GM10847 (cell line): ENCODE results near the gene LYPD6.

Experiments used
- POLR2A ChIP-seq: IDR thresholded peaks from 2 replicates; pipeline ENCODE4 v1.6.1; 2011; ENCODE audit not compliant: insufficient read length; ENCODE audit errors: extremely low read depth

The LYPD6 gene

DNA sequence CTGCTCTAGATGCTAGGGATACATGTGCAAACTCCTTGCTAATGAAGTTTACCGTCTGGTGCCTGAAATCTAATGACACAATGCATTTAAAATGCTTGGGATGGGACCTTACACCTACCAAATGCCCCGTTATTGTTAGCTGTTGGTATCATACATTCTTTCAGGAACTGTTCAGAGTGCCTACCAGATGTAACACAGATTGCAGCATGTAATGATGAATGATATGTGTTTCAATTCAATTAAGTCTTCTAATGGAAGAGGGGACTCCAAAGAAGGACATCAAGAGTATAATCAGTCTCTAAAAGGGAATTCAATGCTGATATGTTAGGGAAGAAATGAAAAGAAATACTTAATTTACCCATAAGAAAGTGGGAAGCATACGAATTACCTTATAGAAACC, 3.2 kb downstream of the LYPD6 start:
- TF ChIP-seq POLR2A, result no peak

DNA sequence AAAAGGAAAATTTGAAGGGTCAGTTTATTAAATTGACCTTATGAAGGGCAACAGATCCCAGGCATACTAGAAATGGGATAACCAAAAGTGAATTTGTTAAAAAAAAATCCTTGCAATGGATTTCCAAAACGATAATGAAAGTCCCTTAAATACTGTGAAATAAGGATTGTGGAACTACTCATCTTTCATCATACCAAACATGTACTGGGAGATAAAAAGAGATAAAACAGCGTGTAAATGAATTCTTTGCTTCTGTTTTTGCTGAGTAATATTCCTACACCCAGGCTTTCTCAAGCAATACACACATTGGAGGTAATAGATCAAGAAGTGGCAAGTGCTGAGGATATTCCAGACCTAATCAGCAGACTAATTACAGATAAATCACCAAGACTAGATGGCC, 3.8 kb downstream of the LYPD6 start:
- TF ChIP-seq POLR2A, result no peak

GRCh38 chr2:149339324-149339723, 8.9 kb downstream of the LYPD6 start:
- no peak for TF ChIP-seq POLR2A

- no peak for TF ChIP-seq POLR2A
These were observed 12.1 kb downstream of the LYPD6 start for GRCh38 chr2:149342509-149342908.

GRCh38 chr2:149344105-149344504, 13.7 kb downstream of the LYPD6 start:
- TF ChIP-seq POLR2A, result no peak

DNA sequence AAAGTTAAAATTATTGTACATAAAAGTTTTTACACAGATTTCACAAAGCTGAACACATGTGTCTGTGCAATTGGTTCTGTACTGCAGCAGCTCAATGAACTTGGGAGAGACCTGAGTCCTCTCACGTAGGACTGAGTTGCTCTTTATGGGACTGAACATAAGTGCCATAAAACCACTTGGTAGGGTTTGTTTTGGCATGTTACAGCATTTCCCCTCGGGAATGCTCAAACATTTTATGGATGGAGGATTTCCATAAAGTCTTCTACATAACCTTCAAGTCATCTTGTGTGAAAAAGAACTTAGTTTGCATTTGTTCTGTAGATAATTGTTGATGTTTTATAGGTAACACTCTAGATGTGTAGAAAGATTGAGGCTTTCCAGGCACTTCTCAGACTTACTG, 15.9 kb downstream of the LYPD6 start:
- no peak for TF ChIP-seq POLR2A

GRCh38 chr2:149348291-149348690, 17.9 kb downstream of the LYPD6 start:
- no peak for TF ChIP-seq POLR2A

GRCh38 chr2:149353421-149353820, 23.0 kb downstream of the LYPD6 start:
- TF ChIP-seq POLR2A, result no peak

- TF ChIP-seq POLR2A, result no peak
These were observed 25.5 kb downstream of the LYPD6 start for GRCh38 chr2:149355716-149356422.

GRCh38 chr2:149357058-149357457, 26.7 kb downstream of the LYPD6 start:
- TF ChIP-seq POLR2A, result no peak

DNA sequence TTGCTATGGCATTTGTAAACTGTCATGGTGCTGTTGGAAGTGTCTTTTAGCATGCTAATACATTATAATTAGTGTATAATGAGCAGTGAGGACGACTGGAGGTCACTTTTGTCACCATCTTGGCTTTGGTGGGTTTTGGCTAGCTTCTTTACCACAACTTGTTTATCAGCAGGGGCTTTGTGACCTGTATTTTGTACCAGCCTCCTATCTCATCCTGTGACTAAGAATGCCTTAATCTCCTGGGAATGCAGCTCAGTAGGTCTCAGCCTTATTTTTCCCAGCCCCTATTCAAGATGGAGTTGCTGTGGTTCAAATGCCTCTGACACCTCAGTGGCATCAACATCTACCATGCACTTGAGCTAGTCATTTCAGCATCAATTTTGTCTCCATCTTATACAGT, 29.7 kb downstream of the LYPD6 start:
- no peak for TF ChIP-seq POLR2A

DNA sequence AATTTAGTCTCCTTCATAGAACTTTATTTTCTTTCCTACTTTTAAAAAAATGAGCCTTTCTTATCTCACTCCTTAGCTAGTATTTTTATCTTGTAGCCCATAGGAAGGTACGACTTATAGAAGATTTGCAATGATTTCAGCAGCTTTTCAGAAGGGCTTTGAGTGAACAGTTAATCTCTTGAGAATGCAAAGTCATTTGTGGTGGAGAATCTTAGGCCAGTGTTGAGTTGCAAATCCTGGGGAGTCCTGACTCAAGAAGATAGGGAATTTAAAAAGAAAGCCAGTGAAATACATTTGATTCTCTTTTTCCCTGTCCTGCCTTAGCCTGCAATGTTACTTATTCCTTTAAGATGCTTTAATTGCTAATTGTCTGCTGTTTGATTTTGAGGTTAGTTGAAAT, 33.6 kb downstream of the LYPD6 start:
- TF ChIP-seq POLR2A, result no peak

DNA sequence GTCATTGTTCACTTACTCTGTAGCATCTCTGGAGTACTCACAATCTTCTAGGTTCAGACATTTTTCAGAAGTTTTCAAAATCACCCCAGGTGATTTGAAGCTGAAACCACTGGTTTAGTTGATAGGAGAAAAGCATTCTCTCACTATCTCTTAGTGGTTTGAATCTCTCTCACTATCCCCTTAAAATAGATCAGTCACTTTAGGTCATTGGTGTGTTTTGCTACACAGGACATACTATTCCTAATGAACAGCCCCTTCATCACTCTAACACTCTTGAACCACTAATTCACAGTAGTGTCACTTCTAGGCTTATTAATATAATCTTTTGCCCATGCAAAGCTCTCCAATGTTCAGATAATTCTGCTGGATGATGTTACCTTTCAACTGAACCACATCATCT, 34.5 kb downstream of the LYPD6 start:
- TF ChIP-seq POLR2A, result no peak

DNA sequence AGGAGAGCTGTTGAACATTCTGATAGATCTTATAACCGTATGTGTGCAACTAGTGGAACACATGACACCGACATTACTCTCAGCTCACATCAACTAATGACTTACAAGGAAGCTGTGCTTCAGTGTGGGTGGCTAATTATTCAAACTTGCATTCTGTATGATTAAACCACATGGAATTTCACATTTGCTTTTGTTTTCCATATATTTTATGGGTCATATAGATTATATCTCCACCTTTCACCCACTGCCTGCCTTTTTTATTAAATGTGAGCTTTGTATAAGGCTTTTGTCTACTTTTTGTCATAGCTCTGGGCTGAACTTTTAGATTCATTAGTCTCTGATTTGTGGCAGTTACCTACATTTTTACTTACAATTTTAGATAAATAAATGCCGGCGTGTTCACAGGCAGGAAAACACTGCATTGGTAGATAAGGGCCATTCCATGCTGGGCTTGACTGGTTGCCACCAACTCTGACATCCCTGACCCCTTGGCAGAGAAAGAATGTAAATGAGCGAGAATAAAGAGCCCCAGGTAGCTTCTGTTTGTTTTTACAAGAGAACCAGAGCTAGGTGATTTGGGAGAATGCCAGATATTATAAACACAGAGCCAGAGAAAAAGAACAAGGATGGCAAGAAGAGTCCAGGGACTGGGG, 35.7 kb downstream of the LYPD6 start:
- no peak for TF ChIP-seq POLR2A

GRCh38 chr2:149370061-149370775, 39.8 kb downstream of the LYPD6 start:
- no peak for TF ChIP-seq POLR2A

DNA sequence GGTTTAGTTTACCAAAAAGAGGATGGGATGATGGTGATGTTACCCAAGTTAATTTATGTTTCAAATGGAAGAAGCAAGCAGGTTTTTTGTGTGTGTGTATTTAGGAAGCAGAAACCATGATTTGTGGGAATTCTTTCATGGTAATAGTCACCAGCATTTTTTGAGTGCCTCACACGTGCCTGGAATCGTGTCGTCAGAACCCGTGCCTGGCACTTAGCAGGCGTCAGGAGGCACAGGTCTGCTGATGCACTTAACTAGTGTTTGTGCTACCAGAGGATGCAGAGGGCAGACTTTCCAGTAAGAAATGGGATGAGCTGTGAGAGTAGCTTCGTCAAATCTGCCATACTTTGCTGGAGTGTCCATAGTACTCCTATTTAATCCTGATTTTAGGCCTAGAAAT, 41.1 kb downstream of the LYPD6 start:
- no peak for TF ChIP-seq POLR2A

DNA sequence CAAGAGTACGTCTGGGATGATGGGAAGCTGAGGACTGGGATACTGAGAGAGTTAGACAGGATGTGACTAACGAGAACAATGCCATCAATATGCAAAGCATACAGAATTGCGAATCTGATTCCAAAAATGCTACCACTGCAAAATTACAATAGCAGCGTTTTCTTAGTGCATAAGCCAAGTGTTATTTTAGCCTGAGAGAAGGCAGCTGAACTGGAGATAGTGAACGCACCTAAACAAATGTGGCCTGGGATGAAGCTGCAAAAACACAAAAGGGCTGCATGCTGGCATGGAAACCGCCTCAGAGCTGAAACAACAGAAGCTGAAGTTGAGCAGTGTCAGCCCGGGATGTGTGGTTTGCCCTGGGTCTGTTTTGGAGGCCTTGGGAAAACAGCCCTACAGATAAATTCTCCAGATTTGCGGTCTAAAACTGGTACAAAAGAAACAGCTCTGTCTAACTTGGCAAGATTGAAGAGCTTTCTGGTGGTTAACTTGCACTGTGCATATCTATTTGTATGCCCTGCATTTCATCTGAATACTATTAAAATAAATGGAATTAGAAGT, 45.5 kb downstream of the LYPD6 start:
- TF ChIP-seq POLR2A, result no peak

DNA sequence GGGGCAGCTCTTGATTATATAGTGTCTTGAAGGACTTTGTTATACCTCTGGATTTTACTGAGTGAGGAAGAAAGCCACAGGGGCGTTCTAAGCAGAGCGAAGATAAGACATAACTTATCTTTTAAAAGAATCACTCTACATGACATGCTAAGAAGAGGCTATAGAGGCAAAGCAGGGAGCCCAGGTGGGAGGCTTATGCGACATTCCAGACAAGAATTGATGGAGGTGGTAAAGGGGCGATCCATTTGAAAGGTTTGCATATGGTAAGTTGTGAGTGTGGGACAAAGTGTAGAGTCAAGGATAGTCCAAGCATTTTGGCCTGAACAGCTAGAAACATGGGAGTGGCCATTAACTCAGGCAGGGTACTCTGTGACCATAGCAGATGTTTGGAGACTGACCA, 49.8 kb downstream of the LYPD6 start:
- no peak for TF ChIP-seq POLR2A
